ENCODE data around the gene AP1S3.
"Not testable (repeated sequence)": the region's sequence is repeated elsewhere in the genome, so short reads cannot be mapped to it uniquely, and the experiment has no call there.

AP1S3 gene

DNA sequence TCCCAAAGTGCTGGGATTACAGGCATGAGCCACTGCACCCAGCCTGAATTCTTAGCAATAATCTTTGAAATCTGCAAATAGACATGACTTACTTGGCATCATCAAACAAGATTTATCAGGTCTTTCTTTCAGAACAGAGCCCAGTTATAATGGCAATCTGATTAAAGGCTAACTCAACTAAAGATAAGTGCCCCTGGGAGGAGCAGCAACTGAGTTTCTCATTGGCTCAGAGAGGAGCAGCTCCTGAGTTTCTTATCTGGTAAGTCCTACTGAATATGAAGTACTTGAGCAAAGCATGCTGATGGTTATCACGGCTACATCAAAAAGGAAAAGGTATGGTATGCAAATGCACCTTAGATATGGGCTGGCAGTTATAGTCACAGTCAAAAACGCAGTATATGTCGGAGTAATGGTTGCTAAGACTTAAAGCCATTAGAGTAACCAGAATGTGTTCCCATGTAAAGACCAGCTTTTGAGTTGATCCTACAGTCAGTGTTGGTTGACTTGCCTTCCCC, 15.0 kb upstream of the AP1S3 start:
- no peak for DNase-seq

GRCh38 chr2:223847410-223847809, 10.0 kb upstream of the AP1S3 start:
- DNase-seq, result no peak

DNA sequence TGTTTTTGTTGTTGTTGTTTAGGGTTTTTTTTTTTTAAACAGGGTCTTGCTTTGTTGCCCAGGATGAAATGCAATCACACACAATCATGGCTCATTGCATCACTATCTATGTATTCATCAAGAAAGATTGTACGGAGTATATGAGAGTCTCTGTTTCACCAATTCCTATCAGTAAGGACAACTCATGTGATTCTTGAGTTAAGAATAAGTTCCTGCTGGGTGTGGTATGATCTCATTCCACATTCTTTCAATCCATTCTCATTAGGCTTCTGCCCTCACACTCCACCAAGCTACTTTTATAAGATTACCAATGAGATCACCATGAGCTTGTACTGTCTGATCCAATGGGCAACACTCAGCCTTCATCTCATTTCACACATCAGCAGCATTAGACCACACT, 9.1 kb upstream of the AP1S3 start:
- DNase-seq, result no peak

DNA sequence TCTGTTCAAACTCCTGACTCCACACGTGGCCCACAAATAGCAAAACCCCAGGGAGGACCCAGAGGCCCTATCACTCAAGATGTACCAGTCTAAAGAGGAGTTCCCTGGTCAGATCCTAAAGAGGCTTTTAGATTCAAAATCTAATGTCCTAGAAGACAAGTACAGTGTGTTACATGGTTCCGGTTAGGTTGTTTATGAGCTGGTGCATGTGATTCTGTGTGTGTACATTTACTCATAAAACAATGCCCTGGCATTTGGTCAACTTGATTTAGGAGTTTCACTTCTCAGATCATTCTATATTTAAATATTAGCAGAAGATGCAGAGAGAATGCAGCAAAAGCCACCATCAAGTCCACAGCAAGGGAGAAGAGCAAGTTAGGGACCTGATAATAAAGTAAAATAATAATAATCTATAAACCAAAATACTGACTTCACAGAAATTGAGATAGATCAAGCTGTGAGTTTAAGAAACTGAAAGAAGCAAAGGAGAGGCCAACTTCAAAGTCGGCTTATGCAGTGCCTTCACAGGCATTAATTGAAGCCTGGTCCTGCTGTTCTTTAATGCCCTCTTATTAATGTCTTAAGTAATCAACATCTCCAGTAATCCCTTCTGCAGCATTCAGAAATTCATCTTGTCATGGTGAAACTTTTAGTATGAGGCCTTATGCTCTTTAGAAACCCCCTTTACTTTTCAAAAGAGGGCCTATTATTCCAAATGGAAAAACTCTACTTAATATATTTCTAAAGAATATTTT, 4.2 kb upstream of the AP1S3 start:
- DNase-seq, result no peak

DNA sequence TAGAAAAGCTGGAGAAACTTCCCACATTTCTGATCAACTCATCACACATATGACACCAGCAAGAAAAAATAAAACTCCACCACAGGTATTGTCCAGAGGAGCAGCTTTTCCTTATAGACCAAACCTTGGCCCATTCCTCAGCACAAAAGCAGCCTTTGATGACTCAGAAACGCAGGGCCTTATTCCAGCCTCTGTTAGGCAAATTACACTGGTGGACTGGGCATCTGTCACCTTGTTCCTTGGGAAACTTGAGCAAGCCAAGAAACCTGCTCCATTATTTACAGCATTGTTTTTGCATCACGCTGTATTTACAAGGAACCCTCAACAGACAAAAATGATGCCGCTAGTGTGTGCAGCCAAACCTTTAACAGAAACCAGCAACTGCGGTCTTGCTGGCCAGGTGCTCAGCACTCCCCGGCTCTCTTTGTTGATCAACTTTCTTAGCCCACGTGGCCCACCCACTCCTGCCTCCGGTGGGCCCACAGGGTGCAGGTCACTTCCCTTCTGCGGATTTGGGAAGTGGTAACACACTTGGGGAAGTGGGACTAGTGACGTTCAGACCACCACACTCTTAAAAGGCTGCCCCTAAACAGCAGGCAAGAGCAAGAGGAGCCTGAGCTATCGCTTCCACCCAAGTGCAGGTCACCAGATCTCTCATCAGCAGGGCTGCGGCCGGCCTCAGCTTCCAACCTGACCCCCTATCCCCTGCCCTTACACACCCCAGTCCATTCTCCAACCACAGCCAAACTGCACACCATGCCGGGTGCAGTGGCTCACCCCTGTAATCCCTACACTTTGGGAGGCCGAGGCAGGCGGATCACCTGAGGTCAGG, 1.5 kb downstream of the AP1S3 start:
- DNase-seq, result no peak

- no peak for DNase-seq
Observed at GRCh38 chr2:223834431-223834830, 3.0 kb downstream of the AP1S3 start.

DNA sequence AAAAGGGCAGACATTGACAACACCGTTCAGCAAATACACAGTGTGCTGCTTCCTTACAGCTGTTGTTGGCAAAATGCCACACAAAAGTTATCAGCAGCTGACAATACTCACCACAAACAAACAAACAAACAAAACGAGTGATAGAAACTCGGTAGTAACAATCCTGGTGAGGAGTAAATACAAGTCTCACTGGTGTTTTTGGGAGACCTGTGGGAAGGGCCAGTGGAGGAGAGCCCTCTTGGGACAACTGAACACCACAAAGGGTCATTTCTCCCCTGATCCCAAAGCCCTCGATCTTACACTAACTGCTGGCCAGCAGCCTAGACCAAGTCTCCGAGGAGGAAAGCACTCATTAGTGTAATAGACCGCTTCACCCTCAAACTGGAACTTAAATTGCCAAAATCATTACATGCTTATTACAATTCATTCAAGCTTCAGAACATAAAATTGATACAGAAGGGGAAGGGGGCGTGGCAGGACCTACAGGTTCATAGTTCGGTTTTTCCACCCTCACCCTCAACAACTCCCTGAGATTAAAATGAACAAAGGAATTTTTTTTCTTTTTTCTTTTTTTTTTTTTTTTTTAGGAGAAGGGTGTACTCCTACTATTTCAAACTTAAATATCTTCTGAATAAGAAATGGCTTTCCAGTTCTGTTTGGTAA, 5.0 kb downstream of the AP1S3 start:
- no peak for DNase-seq

DNA sequence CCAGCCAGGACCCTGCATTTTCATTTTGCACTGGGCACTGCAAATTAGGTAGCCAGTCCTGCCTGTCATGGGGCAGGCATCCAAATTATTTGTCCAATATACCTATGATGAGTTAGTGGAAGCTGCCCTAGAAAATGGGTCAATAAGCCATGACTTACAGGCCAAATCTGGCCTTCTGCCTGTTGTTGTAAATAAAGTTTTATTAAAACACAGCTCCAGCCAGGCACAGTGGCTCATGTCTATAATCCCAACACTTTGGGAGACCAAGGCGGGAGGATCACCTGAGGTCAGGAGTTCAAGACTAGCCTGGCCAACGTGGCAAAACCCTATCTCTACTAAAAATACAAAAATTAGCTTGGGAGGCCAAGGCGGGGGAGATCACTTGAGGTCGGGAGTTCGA, 8.3 kb downstream of the AP1S3 start:
- DNase-seq, result no peak

DNA sequence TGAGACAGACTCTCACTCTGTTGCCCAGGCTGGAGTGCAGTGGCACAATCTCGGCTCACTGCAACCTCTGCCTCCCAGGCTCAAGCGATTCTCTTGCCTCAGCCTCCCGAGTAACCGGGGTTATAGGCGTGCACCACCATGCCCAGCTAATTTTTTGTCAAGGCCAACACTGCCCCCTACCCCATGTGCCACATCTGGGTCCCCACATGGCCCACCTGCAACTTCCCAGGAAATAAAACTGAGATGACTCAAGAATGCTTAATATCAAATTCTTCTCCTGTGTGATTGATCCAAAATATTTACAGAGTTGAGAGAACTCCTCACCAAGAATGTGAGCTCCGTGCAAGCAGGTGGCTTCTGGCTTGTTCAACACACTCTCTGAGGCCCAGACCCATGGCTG, 9.1 kb downstream of the AP1S3 start:
- DNase-seq, result no peak

DNA sequence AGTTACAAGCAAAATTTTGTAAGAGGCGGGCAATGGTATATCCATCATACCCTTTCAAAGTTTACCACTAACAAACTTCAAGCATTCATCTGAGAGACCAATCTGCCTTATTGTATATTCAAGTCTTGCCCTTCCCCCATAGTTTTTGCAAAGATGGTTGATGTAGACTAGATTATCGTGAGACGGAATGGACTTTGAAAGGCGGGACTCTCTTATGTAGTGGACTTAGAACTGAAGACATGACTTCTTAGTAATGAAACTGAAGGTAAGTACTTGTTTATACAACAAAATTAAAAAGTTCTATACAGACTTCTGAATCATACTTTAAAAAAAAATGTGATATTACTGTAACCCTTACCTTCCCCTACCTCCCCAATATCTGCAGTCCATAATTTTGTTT, 10.4 kb downstream of the AP1S3 start:
- no peak for DNase-seq

GRCh38 chr2:223824301-223824700, 13.1 kb downstream of the AP1S3 start:
- no peak for DNase-seq

DNA sequence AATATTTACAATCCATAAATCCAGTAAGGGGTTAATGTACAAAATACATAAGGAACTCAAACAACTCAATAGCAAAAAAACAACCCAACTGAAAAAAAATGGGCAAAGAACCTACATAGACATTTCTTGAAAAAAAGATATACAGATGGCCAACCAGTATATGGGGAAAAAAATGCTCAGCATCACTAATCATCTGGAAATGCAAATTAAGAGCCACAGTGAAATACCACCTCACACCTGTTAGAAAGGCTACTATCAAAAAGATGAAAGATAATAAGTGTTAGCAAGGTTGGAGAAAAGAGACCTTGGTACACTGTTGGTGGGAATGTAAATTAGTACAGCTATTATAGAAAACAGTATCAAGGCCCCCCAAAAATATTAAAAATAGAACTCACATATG, 14.6 kb downstream of the AP1S3 start:
- no peak for DNase-seq

DNA sequence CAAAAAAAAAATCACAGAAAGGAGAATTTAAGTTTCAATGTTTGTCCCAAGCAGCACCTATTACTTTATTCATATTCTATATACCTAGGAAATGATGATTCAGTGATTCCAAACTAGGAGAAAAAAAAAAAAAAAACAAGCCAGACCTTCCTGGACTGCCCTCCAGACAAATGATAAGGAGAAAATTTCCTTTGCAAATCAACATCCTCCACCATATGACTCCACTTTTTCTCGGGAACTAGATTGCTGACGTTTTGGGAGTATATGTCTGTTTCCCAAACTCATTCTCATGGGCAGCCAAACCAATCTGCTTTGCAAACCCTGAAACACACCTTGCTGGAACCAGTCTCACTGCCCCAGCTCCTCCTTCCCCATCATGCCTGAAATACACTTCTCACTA, 16.8 kb downstream of the AP1S3 start:
- DNase-seq, result no peak

DNA sequence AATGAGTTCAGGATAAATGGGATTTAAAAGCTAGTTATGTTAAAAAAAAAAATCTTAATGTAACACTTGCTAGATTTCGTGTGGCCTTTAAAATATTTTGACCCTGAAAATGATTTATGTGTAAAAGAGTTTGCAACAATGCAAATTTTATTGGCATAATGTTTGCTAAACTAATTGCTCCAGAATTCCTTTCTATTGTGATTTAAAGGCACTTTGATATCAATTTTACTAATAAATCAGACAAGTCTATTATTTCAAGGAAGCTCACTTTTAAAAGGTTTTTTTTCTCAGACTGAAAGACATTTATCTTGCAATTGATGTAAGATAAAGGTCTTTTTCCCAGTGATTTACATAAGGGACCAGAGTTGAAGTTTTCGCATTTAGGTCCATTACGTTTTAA, 17.5 kb downstream of the AP1S3 start:
- DNase-seq, result no peak

GRCh38 chr2:223815884-223816570, 21.4 kb downstream of the AP1S3 start:
- DNase-seq, result no peak

- no peak for DNase-seq
Observed at GRCh38 chr2:223815186-223815883, 22.0 kb downstream of the AP1S3 start.

DNA sequence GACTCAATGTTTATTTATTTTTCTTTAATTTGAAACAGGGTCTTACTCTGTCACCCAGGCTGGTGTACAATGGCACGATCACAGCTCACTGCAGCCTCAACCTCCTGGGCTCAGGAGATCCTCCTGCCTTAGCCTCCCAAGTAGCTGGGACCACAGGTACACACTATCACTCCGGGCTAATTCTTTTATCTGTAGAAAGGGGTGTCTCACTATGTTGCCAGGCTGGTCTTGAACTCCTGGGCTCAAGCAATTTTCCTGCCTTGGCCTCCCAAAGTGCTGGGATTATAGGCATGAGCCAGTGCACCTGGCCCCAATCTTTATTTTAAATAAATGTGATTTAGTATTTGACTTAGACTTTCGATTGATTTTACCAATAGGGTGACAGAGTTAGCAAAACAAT, 22.6 kb downstream of the AP1S3 start:
- not testable (repeated sequence) for DNase-seq

GRCh38 chr2:223813329-223813728, 24.1 kb downstream of the AP1S3 start:
- no peak for DNase-seq

DNA sequence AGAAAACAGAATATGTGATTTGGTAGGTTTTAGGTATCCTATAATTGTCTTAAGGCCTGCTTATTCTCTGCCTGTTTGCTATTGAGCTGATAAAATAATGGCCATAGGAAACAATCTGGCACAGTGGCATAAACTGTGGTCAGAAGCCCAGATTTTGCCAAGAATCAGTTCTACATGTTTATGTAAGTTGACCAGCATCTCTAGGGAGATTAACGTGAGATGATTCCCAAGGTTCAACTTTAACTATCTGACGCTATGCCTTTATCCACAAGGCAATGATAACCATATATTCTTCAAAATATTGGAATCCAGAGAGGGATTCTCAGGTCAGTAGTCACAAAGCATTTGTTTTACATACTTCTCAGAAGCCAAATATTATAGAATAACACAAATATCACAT, 25.6 kb downstream of the AP1S3 start:
- no peak for DNase-seq

DNA sequence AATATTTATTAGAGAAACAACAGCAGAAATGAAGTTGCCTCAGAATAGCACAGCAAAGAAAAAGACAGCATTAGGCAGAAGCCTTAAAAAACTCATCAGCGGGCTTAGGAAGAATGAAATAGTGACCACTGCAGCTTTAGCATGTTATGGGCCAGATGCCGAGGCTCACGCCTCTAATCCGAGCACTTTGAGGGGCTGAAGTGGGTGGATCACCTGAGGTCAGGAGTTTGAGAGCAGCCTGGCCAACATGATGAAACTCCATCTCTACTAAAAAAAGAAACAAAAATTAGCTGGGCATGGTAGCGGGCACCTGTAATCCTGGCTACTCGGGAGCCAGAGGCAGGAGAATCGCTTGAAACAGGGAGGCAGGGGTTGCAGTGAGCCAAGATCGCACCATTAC, 32.4 kb downstream of the AP1S3 start:
- no peak for DNase-seq

GRCh38 chr2:223801736-223802135, 35.6 kb downstream of the AP1S3 start:
- DNase-seq, result no peak

DNA sequence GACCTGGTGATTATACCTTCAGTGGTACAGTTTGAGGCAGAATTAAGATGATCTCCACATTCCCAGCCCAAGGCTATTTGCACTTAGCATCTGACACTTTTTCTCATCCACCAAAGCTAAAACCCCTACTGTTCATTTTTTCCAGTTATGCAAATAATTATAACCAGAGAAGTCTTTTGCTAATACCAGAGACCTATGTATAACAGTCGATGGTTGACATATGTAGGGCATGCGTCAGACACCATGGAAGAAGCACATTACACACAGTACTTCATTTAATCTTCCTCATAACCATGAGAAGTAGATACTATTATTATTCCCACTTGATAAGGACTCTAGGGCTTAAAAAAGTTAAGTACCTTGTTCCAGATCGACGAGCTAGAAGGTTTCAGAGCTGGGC, 36.5 kb downstream of the AP1S3 start:
- no peak for DNase-seq
